Stimulated activated CD4-positive, alpha-beta T cell treated with anti-CD3 and anti-CD28 coated beads, Interleukin-15, amount 100 ng/mL, for 24 hours (primary cell): ENCODE results near the gene LOXL1.

Experiments used
- DNase-seq: peaks from one replicate; pipeline ENCODE4 v3.0.0-alpha.2; 2020

LOXL1 gene

DNA sequence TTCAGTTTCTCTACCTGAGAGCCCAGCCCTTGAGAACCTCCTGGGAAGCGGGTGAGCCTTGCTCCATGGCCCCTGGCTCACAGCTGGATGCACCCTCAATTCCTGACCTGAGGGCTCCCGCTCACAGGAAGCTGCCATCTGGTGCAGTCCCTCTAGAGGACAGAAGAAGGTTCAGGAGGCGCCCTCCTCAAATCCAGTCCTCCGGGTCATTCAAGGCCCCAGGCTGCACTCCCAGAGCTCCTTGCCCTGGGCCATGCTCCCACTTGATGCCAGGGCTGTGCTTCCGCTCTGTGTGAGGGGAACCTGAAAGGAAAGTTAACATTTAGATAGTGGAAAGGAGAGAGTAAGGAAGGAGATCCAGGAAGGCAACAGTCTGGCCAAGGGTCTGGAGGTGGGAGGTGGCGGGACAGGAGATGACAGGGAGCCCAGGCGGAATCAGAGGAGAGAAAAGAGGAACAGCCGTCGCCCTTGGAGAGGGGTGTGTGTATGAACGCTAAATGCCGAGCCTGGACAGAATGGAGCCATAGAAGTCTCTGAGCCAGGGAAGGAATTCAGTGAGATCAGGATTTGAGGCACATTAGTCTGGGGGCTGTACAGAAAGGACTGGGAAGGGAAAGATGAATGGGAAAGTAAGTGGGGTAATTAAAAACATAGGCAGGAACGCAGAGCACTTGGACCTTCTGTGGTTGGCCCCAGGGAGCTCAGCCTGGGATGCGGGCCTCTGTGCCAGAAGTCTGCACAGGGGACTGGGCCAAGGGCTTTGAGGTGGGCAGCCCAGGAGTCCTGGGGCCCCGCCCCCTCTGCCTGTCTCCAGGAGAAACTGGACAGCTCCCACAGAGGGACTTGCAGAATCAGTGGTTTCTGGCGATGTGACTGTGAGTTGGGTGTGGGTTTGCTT, 26.8 kb upstream of the LOXL1 start:
- DNase-seq: no peak

DNA sequence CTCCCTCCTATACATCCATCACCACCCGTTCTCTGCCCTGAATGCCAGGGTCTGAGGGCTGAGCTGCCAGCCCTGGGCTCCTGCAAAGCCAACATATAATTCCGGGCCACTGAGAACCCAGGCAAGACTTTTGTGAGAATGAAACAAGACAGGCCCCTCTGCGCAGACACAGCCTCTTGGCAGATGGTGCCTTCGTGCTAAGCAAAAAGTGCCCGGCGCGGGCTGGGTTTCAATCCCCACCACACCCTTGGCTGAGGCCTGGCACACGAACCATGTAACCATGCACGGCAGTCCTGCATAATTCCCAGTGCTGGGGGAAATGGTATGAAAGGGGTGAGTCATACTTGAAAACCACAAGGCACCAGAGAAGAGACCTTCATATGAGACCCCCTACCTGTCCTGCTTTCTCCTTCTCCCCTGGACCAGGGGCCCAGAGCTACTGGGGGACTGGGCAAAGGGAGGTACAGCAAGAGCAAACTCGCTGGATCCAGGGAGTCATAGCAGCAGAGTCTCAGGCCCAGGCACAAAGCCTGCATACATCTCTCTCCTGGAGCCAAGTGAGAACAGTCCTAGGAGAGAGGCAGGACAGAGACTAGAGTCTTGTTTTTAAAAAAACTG, 26.1 kb upstream of the LOXL1 start:
- no peak for DNase-seq

DNA sequence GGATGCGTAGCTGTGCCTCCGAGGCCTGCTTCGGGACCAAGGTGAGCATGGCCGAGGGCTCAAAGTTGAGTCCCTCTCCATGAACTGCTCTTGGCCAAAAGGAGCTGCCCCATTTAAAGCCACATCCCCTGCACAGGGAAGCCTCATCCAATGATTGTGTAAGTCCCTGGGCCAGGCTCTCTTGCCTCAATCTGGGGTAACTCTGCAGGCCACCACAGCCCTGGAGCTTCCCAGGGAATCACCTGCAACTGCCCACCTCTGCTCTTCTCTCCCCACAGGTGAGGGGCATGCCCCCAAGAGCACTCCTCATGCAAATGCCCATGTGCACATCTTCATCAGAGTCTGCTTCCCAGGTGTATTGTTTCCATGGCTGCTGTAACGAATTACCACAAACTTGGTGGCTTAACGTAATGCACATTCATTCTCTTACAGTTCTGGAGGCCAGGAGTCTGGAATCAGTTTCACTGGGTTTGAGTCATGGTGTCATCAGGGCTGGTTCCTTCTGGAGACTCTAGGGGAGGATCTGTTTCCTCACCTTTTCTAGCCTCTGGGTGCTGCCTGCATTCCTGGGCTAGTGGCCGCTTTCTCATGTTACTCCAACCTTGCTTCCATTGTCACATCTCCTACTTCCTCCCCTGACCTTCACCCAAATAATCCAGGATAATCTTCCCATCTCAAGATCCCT, 25.0 kb upstream of the LOXL1 start:
- no peak for DNase-seq

DNA sequence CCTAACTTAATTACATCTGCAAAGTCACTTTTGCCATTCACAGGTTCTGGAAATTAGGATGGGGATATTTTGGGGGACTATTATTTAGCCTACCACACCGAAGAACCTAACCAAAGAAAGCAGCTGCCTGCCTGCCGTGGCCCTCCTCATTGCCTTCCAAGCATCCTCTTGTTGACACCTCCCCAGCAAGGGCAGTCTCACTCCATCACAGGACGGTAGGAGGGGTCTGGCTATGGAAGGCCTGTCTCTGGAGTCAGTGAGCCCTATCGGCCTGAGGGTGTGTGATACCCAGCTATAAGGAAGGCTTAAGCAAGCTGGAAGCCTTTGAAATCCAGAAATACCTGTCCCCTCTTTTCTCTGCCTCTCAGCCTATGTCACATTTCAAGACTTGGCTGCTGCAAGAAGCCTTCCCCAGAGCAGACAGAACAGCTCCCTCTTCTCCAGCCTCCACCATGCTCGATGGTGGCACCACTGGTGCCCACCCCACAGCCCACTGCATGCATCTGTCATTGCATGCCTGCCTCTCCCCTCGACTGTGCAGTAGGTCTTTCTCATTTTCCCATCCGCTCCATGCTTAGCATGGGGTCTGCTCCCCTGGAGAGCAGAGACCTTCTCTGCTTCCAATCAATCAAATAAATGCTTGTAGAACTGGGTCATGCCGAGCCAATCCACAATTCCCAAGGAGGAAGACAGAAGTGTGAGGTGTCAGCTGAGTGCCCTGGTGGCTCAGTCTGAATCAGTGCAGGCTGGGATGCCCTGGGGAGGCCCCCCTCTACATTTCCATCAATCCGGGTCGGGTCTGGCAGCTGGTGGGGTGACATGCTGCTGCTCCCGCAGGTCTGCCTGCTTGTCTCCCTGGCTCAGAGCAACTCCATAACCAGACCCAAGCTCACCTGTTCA, 23.9 kb upstream of the LOXL1 start:
- no peak for DNase-seq

DNA sequence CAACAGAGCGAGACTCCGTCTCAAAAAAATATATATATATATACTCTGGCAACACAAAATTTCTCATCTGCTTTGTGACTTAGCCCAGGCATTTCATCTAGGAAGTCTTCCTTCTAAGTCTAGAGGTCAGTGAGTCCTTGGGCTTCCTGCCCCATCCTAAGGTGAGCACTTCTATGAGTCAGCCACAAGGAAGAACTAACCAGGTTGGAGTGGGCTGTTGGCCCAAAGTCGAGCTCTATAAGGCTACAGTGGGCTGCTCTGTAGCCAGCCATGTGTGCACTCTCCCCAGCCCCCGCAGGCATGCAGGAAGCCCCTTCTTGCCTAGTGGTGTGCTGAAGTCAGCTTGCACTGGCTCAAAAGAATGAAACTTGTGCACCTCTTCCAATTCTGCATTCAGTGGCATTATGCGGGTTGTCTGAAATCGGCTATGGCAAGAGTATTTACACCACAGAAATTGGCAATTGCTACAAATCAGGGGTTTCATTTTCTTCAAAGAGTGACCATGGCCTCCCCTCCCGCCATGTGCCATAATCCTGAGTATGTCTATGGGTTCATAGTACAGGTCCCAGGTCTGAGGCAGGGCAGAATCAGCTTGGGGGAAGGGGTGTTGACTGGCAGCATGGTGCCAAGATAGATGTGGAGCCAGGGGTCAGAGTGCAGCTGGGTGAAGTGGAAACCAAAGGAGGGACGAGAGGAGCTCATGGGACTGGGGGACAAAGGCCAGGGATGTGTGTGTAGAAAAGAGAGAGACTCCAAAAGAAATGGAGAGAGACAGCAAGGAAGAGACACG, 22.0 kb upstream of the LOXL1 start:
- DNase-seq: no peak

DNA sequence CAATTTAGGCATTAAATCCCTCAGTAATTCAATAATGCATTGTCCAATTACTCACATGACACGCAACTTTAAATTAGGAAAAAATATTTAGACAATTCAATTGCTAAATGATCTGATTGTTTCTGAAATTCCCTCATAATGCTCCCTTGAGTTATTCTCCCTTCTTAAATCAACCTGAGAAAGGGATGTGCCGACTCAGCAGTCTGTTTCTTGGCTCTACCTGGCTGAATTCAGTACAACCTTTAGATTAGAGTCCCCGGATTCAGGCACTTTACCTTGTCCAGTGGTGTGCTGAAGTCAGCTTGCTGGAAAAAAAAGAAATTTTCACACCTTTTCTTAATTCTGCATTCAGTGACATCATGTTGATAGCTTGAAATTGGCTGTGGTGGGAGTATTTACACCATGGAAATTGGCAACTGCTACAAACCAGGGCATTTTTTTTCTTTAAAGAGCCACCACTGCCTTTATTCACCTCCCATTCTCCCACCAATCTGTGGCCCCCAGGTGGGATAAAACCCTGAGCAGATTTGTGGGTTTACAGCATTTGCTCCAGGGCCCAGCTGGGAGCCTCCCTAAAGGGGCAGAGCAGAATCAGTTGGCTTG, 20.9 kb upstream of the LOXL1 start:
- no peak for DNase-seq

DNA sequence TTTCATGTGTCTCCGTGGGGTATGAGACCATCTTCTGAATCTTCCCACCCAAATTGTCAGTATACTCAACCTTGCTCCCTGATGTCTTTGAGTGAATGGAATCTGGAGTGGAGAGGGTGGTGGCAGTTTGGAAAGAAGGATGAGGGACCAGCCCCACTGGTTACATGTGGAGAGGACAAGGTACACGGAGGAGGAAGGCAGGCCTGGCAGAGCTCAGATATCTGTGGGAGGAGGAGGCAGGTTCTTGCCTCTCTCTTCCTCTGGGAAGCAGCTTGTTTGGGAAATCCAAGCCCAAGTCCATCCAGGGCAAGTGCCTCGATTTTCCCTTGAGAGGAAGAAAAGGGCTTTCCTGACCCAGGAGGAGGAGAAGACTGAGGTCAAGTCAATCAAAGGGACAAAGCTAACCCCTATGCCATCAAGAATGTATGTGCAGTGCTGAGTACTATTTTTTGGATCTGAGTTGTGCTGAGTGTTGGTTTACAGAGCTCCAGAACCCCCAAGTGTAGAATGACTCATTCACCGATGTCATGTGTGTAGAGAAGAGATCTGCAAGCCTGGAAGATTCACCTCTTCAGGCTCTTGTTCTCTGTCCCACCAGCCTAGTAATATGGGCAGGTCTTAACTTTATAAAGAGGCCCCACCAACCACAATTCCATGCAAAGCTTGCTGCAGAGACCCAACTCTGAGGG, 19.8 kb upstream of the LOXL1 start:
- DNase-seq: no peak

DNA sequence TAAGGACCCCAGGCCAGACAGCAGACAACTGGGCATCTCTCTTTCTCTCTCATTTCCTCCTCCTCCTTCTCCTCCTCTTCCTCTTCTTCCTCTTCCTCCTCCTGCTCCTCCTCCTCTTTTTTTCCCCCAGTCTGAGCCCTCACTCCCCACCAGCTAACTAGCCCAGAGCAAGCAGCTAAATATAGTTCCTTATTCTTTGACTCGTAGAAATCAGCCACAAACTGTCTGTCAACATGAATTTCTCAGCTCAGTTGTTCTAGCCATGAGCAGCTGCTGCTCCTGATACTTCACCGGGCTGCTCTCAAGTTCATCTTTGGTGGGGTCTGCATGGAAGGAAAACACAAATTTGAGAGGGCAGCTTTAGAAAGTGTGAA, 19.2 kb upstream of the LOXL1 start:
- no peak for DNase-seq

DNA sequence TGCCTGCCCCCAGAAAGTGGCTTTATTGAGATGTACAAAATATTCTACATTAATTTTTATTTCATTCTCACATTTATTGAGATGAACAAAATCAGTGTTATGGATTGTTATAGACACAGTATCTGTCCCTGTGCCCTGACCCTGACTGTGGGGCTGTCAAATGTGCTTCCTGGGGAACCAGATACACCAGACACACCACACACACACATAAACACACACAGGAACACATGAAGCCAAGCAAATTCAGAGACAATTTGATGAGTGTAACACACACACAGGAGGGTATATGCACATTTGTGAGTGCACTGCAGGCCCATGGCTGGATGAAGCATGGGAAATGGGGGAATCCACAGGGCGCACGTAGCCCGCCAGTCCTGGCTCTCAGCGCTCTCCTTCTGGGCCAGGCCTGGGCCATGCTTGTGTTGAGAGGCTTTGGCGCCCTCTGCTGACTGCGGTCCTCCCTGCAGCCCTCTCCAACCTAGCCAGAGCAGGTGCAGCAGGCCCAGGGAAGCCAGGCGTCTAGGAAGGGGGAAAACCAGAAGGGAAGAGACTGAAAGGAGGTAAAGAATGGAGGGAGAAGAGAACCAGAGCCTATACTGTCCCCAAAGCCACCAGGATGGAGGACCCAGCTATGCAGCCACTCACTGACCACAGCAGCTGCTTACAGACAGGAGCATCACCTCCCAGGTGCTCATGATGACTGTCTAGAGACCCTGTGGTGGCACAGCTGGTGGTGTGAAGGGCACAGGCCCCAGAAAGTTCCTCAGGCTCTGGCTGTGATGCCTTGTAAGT, 18.0 kb upstream of the LOXL1 start:
- peak; percentile 86 for DNase-seq

DNA sequence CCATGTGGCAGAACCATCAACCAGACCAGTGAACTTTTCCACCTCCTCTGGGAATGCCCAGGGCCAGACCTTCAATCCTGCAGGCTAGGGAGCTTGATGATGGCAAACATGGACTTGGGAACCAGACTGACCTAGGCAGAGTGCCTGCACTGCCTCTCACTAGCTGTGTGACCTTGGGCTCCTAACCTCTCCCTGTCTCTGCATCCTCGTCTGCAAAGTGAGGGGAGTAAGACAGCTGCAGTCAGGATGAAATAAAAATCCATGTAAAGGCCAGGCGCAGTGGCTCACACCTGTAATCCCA, 17.5 kb upstream of the LOXL1 start:
- DNase-seq: no peak

DNA sequence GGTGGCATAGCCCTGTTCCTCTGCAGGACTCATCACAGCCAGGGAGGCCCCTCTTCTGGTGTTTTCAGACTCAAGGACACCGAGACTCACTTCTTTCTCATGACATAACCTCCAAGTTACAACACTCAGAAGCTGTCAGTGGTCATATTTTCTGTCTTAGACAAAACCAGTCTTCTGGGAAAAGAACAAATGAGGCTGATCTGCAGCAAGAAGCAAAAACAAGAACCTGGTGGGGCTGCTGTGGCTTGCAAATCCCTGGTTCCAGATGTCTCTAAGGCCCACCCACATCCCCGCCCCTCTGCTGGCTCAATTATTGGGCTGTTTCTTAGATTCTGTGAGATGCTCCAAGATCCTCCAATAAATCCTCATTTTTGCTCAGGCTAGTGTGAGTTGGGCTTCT, 16.6 kb upstream of the LOXL1 start:
- DNase-seq: no peak

DNA sequence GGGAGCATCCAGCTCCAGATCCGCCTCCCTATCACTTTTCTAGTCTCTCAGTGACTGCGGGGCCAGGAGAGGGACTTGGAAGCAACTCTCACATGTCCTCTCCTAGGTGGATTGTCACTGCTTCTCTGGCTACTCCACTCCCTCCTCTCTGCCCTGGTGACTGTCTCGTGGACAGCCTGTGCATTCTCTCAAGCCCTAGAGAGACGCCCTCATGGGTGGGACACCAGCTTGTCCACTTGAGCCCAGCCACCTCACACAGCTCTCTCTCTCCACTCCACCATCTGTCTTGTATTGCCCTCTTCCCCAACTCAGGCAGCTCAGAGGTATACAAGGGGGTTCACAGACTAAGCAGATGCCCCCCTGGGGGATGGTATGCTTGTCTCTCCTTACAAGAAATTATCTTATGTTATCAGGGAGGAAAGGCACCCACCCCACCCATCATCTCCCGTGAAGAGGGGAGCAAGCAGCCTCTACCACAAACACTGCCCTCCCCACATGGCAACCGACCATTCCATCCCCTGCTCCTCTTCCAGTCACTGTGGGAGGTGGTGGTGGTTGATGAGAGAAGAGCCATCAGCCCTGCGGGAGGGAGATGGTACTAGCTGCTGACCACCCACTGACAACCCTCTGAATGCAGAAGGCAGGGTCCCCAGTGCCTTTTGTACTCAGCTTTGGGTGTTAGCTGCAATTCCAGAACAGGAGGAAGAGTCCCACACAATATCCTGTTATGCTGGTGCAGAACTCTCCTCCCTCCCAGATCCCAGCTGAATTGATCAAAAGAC, 15.5 kb upstream of the LOXL1 start:
- DNase-seq: no peak

DNA sequence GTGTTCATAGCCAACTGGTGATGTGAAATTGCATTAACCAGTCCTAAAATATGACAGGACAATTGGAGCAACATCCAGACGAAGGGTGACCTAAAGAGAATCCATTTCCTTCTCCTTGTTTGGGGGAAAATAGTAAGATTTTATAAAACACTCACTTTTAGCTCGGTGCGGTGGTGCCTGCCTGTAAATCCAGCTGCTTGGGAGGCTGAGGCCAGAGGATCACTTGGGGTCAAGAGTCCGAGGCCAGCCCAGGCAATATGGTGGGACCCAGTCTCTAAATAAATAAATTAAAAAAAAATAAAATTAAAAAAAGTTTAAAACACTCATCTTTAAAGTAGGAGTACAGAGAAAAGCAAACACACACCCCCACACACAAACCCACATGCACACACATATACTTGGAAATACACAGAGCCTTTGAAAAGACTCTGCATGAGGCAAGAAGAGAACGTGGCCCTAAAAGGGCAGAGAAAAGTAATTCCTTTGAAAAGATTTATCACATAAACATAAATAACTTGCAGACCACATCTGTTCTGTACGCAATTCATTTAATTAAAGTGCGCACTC, 14.1 kb upstream of the LOXL1 start:
- DNase-seq: no peak

DNA sequence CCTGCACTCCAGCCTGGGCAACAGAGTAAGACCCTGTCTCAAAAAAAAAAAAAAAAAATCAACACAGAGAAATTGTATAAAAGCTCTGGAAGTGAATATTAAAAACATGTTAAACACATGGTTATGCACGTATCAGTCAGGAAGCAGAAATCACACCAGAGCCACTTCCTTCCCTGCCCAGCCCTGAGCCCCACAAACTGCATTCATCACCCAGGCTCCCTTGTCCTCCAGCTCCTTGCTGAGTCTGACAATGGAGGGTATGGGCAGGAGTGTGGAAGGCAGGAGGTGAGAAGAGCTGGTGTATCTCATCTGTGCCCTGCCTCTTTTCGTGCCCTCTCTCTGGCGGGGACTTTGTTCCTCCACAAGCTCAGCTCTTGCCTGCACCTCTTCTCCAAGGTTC, 12.1 kb upstream of the LOXL1 start:
- no peak for DNase-seq

DNA sequence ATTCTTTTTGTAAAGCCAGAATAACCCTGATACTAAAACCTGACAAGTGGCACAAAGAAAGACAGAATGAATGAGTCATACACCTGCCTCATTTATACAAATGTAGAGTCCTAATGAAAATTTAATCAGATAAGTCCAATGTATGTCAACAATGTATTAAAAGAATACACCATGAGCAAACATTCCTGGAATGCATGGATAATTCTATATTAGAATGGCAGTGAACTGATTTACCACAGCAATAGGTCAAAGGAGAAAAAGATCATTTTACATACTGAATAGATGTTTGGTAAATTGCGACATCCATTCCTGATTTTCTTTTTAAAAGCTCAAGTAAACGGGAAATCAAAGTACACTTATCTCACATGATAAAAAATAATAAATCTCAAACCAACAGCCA, 11.2 kb upstream of the LOXL1 start:
- no peak for DNase-seq

DNA sequence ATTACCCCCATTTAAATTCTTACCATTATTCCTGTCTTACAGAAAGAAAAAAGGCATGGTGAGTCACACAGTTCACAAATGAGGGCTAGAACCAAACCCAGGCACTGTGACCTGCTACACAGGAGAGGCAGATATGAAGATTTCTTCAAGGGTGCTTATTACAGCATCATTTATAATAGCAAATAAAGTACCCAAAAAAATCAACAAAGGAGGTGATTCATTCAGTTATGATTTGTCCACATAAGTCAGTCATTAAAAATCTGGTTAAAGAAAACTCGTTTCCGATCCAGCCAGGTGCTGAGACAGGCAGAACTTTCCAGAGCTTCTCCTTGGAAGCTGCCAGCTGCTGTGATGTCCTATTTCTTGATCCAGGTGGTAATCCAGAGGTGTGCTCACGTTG, 7.5 kb upstream of the LOXL1 start:
- DNase-seq: no peak

DNA sequence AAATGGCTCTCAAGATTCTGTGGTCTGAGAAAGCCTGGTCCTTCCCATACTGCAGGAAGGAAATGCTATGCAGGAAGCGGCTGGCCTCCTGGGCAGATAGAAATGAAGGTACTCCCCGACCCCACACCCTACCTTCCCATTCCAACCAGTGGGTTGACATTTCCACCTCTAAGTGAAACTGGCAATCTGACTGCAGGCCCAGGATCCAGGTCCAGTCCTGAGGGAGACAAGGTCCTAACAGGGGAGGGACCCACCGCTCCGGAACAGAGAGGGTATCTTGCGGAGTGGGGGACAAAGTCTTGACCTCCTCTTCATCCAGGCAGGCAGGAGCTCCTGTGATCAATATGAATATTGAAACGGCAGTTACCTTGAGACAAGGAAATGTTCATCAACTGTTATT, 6.6 kb upstream of the LOXL1 start:
- no peak for DNase-seq

DNA sequence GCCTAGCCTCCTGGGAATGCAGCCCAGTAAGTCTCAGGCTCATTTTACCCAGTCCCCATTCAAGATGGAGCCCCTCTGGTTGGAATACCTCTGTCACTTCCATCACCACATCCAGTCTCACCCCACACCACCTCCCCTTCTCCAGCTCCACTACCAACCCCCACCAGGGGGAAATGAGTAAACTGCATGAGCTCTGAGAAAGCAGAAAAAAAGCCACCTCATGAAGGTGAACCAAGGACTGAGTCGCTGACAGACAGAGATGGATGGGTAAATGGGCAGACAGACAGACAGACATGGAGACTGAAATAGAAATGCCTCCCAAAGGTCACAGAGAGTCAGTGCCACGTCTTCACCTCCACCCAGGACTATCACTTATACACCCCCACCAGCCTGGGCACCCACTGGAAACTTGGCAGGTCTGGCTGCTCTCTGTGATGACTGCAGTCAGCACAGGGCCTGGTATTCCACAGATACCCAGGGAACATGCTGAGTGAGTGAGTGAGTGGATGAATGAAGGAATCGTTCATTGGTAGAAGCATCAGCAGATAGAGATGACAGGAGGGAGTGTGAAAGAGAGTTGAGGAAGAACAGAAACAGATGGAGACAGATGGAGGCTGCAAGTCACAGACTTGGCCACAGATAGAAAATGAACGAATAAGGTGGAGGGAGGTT, 4.9 kb upstream of the LOXL1 start:
- peak; percentile 22 for DNase-seq
